Testis (tissue), 2 donors: ENCODE measurements around the gene TMEM183A.

Experiments
- CTCF ChIP-seq, 3 experiments: fragments of 450-650 bp in 2 of 3; fragments of 200-600 bp in 1 of 3; sonication (generic) in 1 of 3; IDR thresholded peaks; one replicate each; pipeline ENCODE4 v1.5.1; 2016 to 2019; ENCODE audit warnings: antibody characterized with exemption in 3 of 3, mild to moderate bottlenecking in 2 of 3, moderate library complexity in 1 of 3
- POLR2A ChIP-seq: fragments of 450-650 bp; IDR thresholded peaks from one replicate; pipeline ENCODE4 v1.6.1; 2017; ENCODE audit warnings: antibody characterized with exemption, mild to moderate bottlenecking, moderate library complexity

- TF ChIP-seq CTCF (IDR thresholded peaks at IDR 0.05) (peak; percentile 59 to 69 (median 60)), POLR2A (no peak)
These were observed 38.3 kb upstream of the TMEM183A start for GRCh38 chr1:202968895-202969295.
